SK-N-SH (cell line): ENCODE data around the gene BPIFA2.

Source experiments
- EZH2phosphoT487 ChIP-seq: fragments of 200-600 bp; sonication (generic); IDR thresholded peaks from 2 replicates; pipeline ENCODE4 v1.6.1; 2017; ENCODE audit warnings: low read depth, mixed run types, mild to moderate bottlenecking, antibody characterized with exemption, moderate library complexity, borderline replicate concordance
- FOXM1 ChIP-seq: IDR thresholded peaks from 2 replicates; pipeline ENCODE4 v1.4.0; 2012; ENCODE audit warnings: low read depth, mild to moderate bottlenecking
- GATA2 ChIP-seq: sonication (generic); formaldehyde crosslinking; IDR thresholded peaks from 2 replicates; pipeline ENCODE4 v1.5.0; 2020; ENCODE audit warnings: mild to moderate bottlenecking, missing genetic modification reagents
- POLR2AphosphoS5 ChIP-seq: IDR thresholded peaks from 2 replicates; pipeline ENCODE4 v1.6.1; 2012; ENCODE audit warnings: low read depth, low read length
- RFX5 ChIP-seq: IDR thresholded peaks from 2 replicates; pipeline ENCODE4 v1.6.1; 2012; ENCODE audit warnings: mild to moderate bottlenecking, improper control_type of control experiment, low read length
- SIN3A ChIP-seq: IDR thresholded peaks from 2 replicates; pipeline ENCODE4 v1.6.1; 2012; ENCODE audit warnings: low read depth, mild to moderate bottlenecking, low read length, moderate library complexity, borderline replicate concordance
- SMC3 ChIP-seq: IDR thresholded peaks from 2 replicates; pipeline ENCODE4 v1.6.1; 2012; ENCODE audit warnings: low read depth, low read length, improper control_type of control experiment
- TAF1 ChIP-seq: IDR thresholded peaks from 2 replicates; pipeline ENCODE4 v1.6.1; 2012; ENCODE audit warnings: low read depth, mild to moderate bottlenecking, low read length, moderate library complexity, borderline replicate concordance
- TF ChIP-seq, protein P1 (sequence below): fragments of 200-600 bp; sonication (generic); IDR thresholded peaks from 2 replicates; pipeline ENCODE4 v1.6.1; 2017; ENCODE audit warnings: antibody characterized with exemption, mild to moderate bottlenecking, moderate library complexity
- TF ChIP-seq, protein P2 (sequence below): fragments of 150-350 bp; IDR thresholded peaks from 2 replicates; pipeline ENCODE4 v1.6.1; 2017; ENCODE audit warnings: antibody characterized with exemption, low read length, low read depth, borderline replicate concordance
- TF ChIP-seq, protein P3 (sequence below): IDR thresholded peaks from 2 replicates; pipeline ENCODE4 v1.4.0; 2012; ENCODE audit warnings: low read depth
- TF ChIP-seq, protein P4 (sequence below): IDR thresholded peaks from 2 replicates; pipeline ENCODE4 v1.6.1; 2012; ENCODE audit warnings: mild to moderate bottlenecking, low read depth, low read length, moderate library complexity
- TF ChIP-seq, protein P5 (sequence below): IDR thresholded peaks from 2 replicates; pipeline ENCODE4 v1.4.0; 2012; ENCODE audit warnings: low read depth, borderline replicate concordance
- TF ChIP-seq, protein P6 (sequence below): IDR thresholded peaks from 2 replicates; pipeline ENCODE4; 2012

DNA sequence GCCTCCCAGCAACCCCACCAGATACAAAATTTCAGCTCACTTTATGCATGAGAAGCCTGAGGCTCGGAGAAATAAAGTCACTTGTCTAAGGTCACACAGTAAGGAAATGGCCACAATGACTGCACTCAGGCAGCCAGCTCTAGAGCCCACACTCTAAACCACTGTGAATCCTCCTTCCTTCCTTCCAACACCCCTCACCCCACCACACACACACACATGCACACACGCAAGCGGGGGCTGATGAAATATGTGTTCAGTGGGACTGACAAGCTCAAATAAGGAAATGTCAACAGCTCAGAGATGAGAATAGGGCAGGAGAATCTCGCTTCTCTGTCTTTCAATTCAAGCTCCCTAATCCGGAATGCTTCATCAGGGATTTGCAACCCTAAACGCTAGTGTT is 61.9 kb downstream of the BPIFA2 start:
- TF ChIP-seq, protein P1, sequence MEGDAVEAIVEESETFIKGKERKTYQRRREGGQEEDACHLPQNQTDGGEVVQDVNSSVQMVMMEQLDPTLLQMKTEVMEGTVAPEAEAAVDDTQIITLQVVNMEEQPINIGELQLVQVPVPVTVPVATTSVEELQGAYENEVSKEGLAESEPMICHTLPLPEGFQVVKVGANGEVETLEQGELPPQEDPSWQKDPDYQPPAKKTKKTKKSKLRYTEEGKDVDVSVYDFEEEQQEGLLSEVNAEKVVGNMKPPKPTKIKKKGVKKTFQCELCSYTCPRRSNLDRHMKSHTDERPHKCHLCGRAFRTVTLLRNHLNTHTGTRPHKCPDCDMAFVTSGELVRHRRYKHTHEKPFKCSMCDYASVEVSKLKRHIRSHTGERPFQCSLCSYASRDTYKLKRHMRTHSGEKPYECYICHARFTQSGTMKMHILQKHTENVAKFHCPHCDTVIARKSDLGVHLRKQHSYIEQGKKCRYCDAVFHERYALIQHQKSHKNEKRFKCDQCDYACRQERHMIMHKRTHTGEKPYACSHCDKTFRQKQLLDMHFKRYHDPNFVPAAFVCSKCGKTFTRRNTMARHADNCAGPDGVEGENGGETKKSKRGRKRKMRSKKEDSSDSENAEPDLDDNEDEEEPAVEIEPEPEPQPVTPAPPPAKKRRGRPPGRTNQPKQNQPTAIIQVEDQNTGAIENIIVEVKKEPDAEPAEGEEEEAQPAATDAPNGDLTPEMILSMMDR: no peak
- TF ChIP-seq, protein P2, sequence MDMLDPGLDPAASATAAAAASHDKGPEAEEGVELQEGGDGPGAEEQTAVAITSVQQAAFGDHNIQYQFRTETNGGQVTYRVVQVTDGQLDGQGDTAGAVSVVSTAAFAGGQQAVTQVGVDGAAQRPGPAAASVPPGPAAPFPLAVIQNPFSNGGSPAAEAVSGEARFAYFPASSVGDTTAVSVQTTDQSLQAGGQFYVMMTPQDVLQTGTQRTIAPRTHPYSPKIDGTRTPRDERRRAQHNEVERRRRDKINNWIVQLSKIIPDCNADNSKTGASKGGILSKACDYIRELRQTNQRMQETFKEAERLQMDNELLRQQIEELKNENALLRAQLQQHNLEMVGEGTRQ: no peak
- no peak for TF ChIP-seq SIN3A
- TF ChIP-seq RFX5: no peak
- TF ChIP-seq POLR2AphosphoS5: no peak
- TF ChIP-seq EZH2phosphoT487: no peak
- TF ChIP-seq GATA2 (CRISPR knock-in tag): no peak
- TF ChIP-seq, protein P3, sequence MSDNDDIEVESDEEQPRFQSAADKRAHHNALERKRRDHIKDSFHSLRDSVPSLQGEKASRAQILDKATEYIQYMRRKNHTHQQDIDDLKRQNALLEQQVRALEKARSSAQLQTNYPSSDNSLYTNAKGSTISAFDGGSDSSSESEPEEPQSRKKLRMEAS: no peak
- TF ChIP-seq, protein P4, sequence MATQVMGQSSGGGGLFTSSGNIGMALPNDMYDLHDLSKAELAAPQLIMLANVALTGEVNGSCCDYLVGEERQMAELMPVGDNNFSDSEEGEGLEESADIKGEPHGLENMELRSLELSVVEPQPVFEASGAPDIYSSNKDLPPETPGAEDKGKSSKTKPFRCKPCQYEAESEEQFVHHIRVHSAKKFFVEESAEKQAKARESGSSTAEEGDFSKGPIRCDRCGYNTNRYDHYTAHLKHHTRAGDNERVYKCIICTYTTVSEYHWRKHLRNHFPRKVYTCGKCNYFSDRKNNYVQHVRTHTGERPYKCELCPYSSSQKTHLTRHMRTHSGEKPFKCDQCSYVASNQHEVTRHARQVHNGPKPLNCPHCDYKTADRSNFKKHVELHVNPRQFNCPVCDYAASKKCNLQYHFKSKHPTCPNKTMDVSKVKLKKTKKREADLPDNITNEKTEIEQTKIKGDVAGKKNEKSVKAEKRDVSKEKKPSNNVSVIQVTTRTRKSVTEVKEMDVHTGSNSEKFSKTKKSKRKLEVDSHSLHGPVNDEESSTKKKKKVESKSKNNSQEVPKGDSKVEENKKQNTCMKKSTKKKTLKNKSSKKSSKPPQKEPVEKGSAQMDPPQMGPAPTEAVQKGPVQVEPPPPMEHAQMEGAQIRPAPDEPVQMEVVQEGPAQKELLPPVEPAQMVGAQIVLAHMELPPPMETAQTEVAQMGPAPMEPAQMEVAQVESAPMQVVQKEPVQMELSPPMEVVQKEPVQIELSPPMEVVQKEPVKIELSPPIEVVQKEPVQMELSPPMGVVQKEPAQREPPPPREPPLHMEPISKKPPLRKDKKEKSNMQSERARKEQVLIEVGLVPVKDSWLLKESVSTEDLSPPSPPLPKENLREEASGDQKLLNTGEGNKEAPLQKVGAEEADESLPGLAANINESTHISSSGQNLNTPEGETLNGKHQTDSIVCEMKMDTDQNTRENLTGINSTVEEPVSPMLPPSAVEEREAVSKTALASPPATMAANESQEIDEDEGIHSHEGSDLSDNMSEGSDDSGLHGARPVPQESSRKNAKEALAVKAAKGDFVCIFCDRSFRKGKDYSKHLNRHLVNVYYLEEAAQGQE: no peak
- no peak for TF ChIP-seq FOXM1
- no peak for TF ChIP-seq SMC3
- TF ChIP-seq, protein P5, sequence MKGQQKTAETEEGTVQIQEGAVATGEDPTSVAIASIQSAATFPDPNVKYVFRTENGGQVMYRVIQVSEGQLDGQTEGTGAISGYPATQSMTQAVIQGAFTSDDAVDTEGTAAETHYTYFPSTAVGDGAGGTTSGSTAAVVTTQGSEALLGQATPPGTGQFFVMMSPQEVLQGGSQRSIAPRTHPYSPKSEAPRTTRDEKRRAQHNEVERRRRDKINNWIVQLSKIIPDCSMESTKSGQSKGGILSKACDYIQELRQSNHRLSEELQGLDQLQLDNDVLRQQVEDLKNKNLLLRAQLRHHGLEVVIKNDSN: no peak
- TF ChIP-seq, protein P6, sequence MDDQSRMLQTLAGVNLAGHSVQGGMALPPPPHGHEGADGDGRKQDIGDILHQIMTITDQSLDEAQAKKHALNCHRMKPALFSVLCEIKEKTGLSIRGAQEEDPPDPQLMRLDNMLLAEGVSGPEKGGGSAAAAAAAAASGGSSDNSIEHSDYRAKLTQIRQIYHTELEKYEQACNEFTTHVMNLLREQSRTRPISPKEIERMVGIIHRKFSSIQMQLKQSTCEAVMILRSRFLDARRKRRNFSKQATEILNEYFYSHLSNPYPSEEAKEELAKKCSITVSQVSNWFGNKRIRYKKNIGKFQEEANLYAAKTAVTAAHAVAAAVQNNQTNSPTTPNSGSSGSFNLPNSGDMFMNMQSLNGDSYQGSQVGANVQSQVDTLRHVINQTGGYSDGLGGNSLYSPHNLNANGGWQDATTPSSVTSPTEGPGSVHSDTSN: no peak
- no peak for TF ChIP-seq TAF1
